NCI-H1092 (cell line): ENCODE data around the gene GGT1.
"Not testable (repeated sequence)": the region's sequence is repeated elsewhere in the genome, so short reads cannot be mapped to it uniquely, and the experiment has no call there.

Experiments
- DNase-seq: peaks from one replicate; lab custom pipeline; 2025; lab: John Stamatoyannopoulos, UW

GGT1 gene

DNA sequence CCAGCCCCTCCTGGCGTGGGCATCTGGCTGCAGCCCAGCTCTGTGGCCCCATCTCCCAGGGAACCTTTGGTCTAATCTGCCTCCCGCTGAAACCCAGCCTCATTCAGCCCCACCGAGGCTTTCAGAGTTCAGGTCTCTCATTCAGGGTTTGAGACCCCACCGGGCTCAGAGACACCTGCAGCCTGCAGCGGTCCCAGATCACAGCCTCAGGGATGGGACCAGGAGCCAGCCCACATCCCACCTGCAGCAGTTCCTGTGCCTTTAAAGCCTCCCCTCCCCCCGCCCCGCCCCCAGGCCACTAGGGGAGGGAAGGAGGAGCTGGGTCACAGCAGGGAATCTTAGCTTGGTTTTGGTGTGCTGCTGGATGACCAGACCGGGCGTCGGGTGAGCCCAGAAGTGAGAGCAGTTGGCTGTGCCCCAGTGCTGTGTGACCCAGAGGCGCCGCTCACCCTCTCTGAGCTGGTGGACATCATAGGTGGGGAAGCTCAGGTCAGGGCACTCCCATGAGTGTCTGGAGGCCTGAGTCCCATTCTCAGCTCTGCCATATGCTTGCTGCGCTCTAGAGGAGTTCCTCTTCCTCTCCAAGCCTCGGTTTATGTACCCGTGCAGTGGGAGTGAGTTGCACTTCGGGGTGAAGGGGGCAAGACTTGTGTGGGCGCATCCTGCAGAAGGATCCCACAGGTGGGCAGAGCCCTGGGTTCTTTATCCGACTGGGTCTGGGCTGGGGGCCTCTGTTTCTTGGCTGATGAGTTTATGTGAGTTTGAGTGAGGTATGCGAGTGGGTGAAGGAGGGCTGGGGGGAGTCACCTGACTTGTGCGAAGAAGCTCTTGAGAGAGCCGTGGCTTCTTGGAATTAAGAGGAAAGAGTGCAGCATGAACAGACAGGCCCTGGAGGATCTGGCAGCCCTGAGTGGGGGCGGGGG lies at the start of gene GGT1:
TSS of gene GGT1 (plus strand) at position 347 of the 923 bp plus-strand sequence. CDS start 7,889 bp downstream, outside the sequence.
- DNase-seq = not testable (repeated sequence)

DNA sequence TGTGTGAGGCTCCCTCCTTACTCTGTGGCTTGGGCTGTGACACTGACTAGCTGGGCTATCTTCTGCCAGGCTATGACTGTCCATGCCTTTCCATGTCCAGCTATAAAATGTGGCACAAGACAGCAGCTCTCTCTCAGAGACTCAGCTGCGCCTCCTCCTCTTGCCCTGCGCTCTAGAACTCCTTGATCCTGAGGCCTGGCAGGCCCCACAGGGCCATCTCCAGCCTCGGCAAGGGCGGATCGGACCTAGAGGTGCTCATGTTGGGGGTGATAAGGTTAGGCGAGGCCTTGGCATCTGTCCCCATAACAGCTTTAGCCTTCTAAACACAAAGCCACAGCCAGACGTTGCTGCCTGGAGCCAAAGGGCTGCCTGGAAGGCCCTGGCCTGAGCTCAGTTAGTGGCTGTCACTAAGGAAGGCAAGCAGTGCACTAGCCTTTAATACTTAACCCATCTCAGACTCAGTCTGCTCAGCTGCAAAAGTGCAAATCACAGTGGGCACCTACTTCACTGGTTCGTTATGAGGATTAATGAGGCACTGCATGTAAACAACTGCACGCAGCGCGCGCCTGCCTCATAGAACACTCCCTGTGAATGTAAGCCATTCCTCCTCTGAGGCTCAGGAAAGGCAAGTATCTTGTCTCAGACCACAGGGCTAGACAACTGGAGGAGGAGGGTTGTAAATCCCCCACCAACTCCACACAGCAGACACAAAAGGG lies 49.2 kb upstream of the GGT1 start:
- no peak for DNase-seq

DNA sequence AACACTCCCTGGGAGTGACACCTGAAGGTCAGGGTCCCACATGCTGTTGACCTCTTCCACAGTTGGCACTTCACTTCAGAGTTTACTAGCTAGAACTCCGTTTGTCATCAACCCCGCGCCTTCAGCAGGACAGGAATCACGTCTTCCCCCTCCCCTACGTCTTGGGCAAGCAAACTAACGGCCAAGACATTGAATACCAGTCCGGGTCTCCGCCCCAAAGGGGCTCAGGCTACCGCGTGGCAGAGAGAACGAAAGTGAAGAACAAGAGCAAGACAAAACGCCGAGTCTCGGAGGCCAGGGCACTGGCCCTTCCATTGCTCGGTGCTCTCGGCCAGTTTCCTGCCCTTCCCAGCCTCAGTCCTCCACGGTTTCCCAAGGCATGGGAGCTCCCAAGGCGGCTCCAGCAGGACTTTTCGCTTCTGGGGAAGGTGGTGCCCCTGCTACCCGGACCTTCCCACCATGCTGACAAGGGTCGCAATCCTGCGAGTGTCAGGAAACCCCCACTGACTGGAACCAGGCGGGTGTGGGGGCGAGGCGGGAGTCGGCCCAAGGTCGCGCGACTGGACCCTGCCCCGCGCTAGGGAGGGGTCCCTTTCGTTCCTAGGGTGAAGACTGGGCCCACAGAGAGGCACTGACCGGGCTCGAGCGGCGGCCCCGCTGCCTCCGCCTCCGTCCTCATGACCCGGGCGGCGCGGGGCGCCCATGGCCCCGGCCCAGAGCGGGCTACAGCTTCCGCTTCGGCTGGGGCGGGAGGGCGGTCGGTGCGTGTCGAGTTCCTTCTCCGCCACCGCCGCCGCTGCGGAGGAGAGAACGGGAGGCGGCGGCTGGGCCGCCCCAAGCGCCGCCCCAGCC lies 48.5 kb upstream of the GGT1 start, which contains the start of gene GUCD1:
TSS of gene GUCD1 (minus strand) at position 826 of the 852 bp plus-strand sequence. CDS start at position 679, 147 bp downstream.
- DNase-seq = peak; percentile 6

GRCh38 chr22:24555165-24556039 lies 47.6 kb upstream of the GGT1 start, which contains the start of gene SNRPD3:
TSS of gene SNRPD3 (plus strand) at chr22:24555999. CDS start at chr22:24557675, 1,676 bp downstream.
- peak; percentile 99 for DNase-seq

GRCh38 chr22:24559471-24559870 lies 43.5 kb upstream of the GGT1 start:
- DNase-seq = no peak

- DNase-seq = no peak
Observed at GRCh38 chr22:24563246-24563645, 39.7 kb upstream of the GGT1 start.

- DNase-seq = no peak
Observed at GRCh38 chr22:24564376-24565058, 38.5 kb upstream of the GGT1 start.

DNA sequence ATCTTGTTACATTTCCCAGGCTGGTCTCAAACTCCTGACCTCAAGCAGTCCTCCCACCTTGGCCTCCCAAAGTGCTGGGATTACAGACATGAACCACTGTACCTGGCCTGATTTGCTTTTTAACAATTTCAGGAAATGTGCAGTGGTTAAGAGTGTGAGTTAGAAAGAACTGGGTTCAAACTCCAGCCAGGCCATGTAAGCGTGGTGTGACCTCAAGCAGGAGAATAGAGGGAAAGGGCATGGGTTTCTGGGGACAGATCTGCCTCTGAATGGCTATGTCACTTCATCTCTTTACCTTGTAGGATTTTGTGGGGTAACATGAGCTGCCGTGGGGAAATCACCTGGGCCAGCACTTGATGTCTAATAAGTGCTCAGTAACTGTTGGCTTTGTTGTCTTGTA lies 37.9 kb upstream of the GGT1 start:
- no peak for DNase-seq

DNA sequence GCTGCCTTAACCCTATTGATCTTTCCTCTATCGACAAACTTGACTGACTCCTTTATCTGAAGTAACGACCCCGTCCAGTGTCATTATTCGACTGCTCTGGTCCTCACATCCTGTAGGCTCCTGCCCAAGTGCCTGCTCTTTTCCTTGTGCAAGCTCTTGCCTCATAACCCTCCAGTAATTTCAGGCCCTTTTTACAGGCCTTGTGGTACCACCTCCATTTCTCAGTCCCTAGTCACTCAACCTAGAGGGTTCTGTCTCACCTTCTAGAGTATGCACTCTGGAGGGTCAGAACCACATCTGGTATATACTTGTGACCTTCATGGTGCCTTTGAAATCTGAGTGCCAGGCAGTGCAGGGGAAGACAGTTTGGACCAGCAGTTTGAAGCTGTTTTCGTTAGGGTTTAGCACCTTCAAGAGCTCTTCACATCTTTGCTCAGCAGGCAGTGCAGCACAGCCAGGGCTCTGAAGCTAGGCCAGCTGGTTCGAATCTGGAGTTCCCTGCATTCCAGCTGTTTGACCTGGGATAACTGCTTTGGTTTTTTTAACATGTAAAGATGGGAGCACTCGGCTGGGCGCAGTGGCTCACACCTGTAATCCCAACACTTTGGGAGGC lies 36.0 kb upstream of the GGT1 start:
- DNase-seq = no peak

DNA sequence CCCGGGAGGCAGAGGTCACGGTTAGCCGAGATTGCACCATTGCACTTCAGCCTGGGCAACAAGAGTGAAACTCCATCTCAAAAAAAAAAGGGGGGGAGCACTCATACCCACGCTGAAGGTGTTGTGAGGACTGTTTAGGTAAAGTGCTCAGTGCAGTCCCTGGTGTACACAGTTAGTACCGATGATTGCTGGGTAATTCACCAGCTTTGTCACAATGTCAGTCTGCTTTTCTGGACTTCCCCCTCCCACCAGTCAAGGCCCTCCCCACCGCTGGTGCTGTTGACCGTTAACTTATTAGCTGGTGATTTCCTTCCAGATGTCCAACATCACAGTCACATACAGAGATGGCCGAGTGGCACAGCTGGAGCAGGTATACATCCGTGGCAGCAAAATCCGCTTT lies 35.3 kb upstream of the GGT1 start:
- DNase-seq = no peak

GRCh38 chr22:24571266-24571665 lies 31.7 kb upstream of the GGT1 start:
- no peak for DNase-seq

- no peak for DNase-seq
Observed at GRCh38 chr22:24576778-24577177, 26.2 kb upstream of the GGT1 start.

GRCh38 chr22:24578355-24579257 lies 24.4 kb upstream of the GGT1 start:
- DNase-seq = no peak

- no peak for DNase-seq
Observed at GRCh38 chr22:24579258-24579601, 23.8 kb upstream of the GGT1 start.

DNA sequence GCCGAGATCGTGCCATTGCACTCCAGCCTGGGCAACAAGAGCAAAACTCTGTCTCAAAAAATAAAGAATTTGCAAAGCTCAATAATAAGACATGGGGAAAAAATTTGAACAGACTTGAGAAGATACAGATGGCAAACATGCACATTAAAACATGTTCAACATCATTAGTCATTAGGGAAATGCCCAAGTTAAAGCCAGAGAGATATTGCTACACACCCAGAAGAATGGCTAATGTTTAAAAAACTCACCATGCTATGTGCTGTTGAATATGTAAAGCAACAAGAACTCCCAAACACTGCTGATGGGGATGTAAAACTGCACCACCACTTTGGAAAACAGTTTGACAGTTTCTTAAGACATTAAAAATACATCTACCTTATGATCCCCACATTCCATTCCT lies 22.7 kb upstream of the GGT1 start:
- DNase-seq = no peak

GRCh38 chr22:24582056-24582814 lies 20.8 kb upstream of the GGT1 start:
- DNase-seq = no peak

- DNase-seq = peak; percentile 86
Observed at GRCh38 chr22:24583221-24584165, 19.5 kb upstream of the GGT1 start.
